ENCODE results near the gene TTLL11. TPM values are rescaled to one million over a fixed set of nuclear protein-coding genes. Genes with fewer than 3 reads are reported as not detected.
"Not testable (repeated sequence)": the region's sequence is repeated elsewhere in the genome, so short reads cannot be mapped to it uniquely, and the experiment has no call there.

Gene TTLL11
- total RNA-seq, 1 experiment from 2014 or later: 4.0 TPM

- no peak for DNase-seq (ENCODE audit: extremely low read depth, low read depth)
These were observed 175.5 kb downstream of the TTLL11 start for GRCh38 chr9:121917375-121918335.

GRCh38 chr9:121915304-121915625 lies 177.8 kb downstream of the TTLL11 start:
- DNase-seq (ENCODE audit: extremely low read depth, low read depth): no peak

- no peak for DNase-seq (ENCODE audit: extremely low read depth, low read depth)
These were observed 178.4 kb downstream of the TTLL11 start for GRCh38 chr9:121914604-121915303.

GRCh38 chr9:121914017-121914595 lies 179.0 kb downstream of the TTLL11 start:
- DNase-seq (ENCODE audit: extremely low read depth, low read depth): no peak

GRCh38 chr9:121912812-121913627 lies 180.1 kb downstream of the TTLL11 start:
- no peak for DNase-seq (ENCODE audit: extremely low read depth, low read depth)

GRCh38 chr9:121910491-121911040 lies 182.5 kb downstream of the TTLL11 start:
- no peak for DNase-seq (ENCODE audit: extremely low read depth, low read depth)

- no peak for DNase-seq (ENCODE audit: extremely low read depth, low read depth)
These were observed 184.0 kb downstream of the TTLL11 start for GRCh38 chr9:121909111-121909510.

GRCh38 chr9:121906074-121906870 lies 186.8 kb downstream of the TTLL11 start:
- no peak for DNase-seq (ENCODE audit: extremely low read depth, low read depth)

- no peak for DNase-seq (ENCODE audit: extremely low read depth, low read depth)
These were observed 190.5 kb downstream of the TTLL11 start for GRCh38 chr9:121902461-121903135.

- no peak for DNase-seq (ENCODE audit: extremely low read depth, low read depth)
These were observed 191.5 kb downstream of the TTLL11 start for GRCh38 chr9:121901616-121902015.

GRCh38 chr9:121900163-121900562 lies 192.9 kb downstream of the TTLL11 start:
- DNase-seq (ENCODE audit: extremely low read depth, low read depth): no peak

GRCh38 chr9:121898856-121899255 lies 194.3 kb downstream of the TTLL11 start:
- no peak for DNase-seq (ENCODE audit: extremely low read depth, low read depth)

- no peak for DNase-seq (ENCODE audit: extremely low read depth, low read depth)
These were observed 196.0 kb downstream of the TTLL11 start for GRCh38 chr9:121897140-121897539.

GRCh38 chr9:121896545-121896943 lies 196.6 kb downstream of the TTLL11 start:
- no peak for DNase-seq (ENCODE audit: extremely low read depth, low read depth)

- DNase-seq (ENCODE audit: extremely low read depth, low read depth): no peak
These were observed 197.1 kb downstream of the TTLL11 start for GRCh38 chr9:121895818-121896544.

GRCh38 chr9:121895358-121895757 lies 197.8 kb downstream of the TTLL11 start:
- DNase-seq (ENCODE audit: extremely low read depth, low read depth): no peak

GRCh38 chr9:121894380-121894779 lies 198.7 kb downstream of the TTLL11 start:
- not testable (repeated sequence) for DNase-seq (ENCODE audit: extremely low read depth, low read depth)

- DNase-seq (ENCODE audit: extremely low read depth, low read depth): no peak
These were observed 199.3 kb downstream of the TTLL11 start for GRCh38 chr9:121893786-121894185.
